H1 (cell line): Measurements from ENCODE around the gene NR1D2. TPM values are rescaled to one million over a fixed set of nuclear protein-coding genes. Genes with fewer than 3 reads are reported as not detected.

ENCODE experiments used
- ASH2L ChIP-seq: fragments of 200-600, 300-600 bp; sonication (generic); IDR thresholded peaks from one replicate; pipeline ENCODE4 v1.7.1; 2017; ENCODE audit warnings: low read length
- GTF2F1 ChIP-seq: IDR thresholded peaks from 2 replicates; pipeline ENCODE4 v1.6.1; 2012; ENCODE audit warnings: low read depth, low read length, improper control_type of control experiment, borderline replicate concordance
- TAF7 ChIP-seq: optimal IDR thresholded peaks from 2 replicates; pipeline ENCODE3; 2011; ENCODE audit warnings: low read depth, mild to moderate bottlenecking, inconsistent platforms, low read length, moderate library complexity, borderline replicate concordance
- polyA plus RNA-seq, 7 experiments: library from polyadenylated mRNA; depleted of rRNA in 3 of 7; stranded (reverse) in 5 of 7; unstranded in 2 of 7; fragments of >200 nt in 5 of 7; fragments of 200-250 nt in 2 of 7; gene quantifications; 1 replicate in 5 of 7; 2 replicates in 1 of 7; 4 replicates in 1 of 7; pipeline versions ENCODE4 v1.2.1 to v1.2.3, GENCODE V29; 2011 to 2013; ENCODE audit warnings: missing spikeins in 2 of 7, mixed read lengths in 2 of 7
- total RNA-seq: library from RNA; stranded (reverse); fragmentation: NEBNext Ultra II Directional; extraction: Animal tissue kit (Norgen Biotek cat#: 25700); gene quantifications from 2 replicates; pipeline ENCODE4 v1.2.1, GENCODE V29; 2021
- TF ChIP-seq, protein P1 (sequence below): fragments of 300-600 bp; sonication (generic); IDR thresholded peaks from 2 replicates; pipeline ENCODE4 v1.7.1; 2012; ENCODE audit warnings: low read length, moderate library complexity, mild to moderate bottlenecking, inconsistent platforms; ENCODE audit not compliant: insufficient replicate concordance
- TF ChIP-seq, protein P2 (sequence below): IDR thresholded peaks from 2 replicates; pipeline ENCODE4 v1.6.1; 2011; ENCODE audit warnings: low read depth, mild to moderate bottlenecking, low read length; ENCODE audit not compliant: insufficient read depth

The NR1D2 gene
- total and polyA plus RNA-seq, 2 of the 8 experiments (the other 6 are each of a cell fraction or from before 2014, with no cell fraction given): 5.9 to 21.7 TPM

GRCh38 chr3:23964537-23965235, 19.6 kb downstream of the NR1D2 start (continued):
- TF ChIP-seq, protein P1, sequence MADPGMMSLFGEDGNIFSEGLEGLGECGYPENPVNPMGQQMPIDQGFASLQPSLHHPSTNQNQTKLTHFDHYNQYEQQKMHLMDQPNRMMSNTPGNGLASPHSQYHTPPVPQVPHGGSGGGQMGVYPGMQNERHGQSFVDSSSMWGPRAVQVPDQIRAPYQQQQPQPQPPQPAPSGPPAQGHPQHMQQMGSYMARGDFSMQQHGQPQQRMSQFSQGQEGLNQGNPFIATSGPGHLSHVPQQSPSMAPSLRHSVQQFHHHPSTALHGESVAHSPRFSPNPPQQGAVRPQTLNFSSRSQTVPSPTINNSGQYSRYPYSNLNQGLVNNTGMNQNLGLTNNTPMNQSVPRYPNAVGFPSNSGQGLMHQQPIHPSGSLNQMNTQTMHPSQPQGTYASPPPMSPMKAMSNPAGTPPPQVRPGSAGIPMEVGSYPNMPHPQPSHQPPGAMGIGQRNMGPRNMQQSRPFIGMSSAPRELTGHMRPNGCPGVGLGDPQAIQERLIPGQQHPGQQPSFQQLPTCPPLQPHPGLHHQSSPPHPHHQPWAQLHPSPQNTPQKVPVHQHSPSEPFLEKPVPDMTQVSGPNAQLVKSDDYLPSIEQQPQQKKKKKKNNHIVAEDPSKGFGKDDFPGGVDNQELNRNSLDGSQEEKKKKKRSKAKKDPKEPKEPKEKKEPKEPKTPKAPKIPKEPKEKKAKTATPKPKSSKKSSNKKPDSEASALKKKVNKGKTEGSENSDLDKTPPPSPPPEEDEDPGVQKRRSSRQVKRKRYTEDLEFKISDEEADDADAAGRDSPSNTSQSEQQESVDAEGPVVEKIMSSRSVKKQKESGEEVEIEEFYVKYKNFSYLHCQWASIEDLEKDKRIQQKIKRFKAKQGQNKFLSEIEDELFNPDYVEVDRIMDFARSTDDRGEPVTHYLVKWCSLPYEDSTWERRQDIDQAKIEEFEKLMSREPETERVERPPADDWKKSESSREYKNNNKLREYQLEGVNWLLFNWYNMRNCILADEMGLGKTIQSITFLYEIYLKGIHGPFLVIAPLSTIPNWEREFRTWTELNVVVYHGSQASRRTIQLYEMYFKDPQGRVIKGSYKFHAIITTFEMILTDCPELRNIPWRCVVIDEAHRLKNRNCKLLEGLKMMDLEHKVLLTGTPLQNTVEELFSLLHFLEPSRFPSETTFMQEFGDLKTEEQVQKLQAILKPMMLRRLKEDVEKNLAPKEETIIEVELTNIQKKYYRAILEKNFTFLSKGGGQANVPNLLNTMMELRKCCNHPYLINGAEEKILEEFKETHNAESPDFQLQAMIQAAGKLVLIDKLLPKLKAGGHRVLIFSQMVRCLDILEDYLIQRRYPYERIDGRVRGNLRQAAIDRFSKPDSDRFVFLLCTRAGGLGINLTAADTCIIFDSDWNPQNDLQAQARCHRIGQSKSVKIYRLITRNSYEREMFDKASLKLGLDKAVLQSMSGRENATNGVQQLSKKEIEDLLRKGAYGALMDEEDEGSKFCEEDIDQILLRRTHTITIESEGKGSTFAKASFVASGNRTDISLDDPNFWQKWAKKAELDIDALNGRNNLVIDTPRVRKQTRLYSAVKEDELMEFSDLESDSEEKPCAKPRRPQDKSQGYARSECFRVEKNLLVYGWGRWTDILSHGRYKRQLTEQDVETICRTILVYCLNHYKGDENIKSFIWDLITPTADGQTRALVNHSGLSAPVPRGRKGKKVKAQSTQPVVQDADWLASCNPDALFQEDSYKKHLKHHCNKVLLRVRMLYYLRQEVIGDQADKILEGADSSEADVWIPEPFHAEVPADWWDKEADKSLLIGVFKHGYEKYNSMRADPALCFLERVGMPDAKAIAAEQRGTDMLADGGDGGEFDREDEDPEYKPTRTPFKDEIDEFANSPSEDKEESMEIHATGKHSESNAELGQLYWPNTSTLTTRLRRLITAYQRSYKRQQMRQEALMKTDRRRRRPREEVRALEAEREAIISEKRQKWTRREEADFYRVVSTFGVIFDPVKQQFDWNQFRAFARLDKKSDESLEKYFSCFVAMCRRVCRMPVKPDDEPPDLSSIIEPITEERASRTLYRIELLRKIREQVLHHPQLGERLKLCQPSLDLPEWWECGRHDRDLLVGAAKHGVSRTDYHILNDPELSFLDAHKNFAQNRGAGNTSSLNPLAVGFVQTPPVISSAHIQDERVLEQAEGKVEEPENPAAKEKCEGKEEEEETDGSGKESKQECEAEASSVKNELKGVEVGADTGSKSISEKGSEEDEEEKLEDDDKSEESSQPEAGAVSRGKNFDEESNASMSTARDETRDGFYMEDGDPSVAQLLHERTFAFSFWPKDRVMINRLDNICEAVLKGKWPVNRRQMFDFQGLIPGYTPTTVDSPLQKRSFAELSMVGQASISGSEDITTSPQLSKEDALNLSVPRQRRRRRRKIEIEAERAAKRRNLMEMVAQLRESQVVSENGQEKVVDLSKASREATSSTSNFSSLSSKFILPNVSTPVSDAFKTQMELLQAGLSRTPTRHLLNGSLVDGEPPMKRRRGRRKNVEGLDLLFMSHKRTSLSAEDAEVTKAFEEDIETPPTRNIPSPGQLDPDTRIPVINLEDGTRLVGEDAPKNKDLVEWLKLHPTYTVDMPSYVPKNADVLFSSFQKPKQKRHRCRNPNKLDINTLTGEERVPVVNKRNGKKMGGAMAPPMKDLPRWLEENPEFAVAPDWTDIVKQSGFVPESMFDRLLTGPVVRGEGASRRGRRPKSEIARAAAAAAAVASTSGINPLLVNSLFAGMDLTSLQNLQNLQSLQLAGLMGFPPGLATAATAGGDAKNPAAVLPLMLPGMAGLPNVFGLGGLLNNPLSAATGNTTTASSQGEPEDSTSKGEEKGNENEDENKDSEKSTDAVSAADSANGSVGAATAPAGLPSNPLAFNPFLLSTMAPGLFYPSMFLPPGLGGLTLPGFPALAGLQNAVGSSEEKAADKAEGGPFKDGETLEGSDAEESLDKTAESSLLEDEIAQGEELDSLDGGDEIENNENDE: no peak
- TF ChIP-seq ASH2L (no peak), TAF7 (no peak), GTF2F1 (no peak)
- TF ChIP-seq, protein P2, sequence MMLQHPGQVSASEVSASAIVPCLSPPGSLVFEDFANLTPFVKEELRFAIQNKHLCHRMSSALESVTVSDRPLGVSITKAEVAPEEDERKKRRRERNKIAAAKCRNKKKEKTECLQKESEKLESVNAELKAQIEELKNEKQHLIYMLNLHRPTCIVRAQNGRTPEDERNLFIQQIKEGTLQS: no peak
